ACHN (cell line): ENCODE results near the gene RNF181.

Source experiments
- DNase-seq: peaks from one replicate; pipeline ENCODE4 v3.0.0-alpha.2; 2015
- in situ Hi-C: cut with HindIII; loops from 2 replicates; pipeline ENCODE4 v1.10.0; 2017; ENCODE audit warnings: low sequenced_read_pairs, low pct_ligation_motif_present, low pct_unique_long_range_greater_than_20kb

The RNF181 gene

DNA sequence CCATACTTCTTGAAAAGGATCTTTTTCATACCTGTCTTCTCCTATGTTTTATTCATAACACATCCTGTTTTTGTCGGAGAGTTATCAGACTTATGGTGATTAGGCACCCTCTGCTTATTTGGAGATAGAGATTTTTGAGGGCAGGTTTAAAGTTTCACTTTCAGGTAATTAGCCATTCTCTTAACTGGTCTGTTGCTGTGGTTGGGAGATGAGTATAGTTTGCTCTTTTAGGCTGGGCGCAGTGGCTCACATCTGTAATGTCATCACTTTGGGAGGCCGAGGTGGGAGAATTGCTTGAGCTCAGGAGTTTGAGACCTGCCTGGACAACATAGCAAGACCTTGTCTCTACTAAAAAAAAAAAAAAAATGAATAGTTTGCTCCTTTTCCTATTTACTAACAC lies 47.2 kb downstream of the RNF181 start:
- in situ Hi-C loops: no loop called here
- no peak for DNase-seq

DNA sequence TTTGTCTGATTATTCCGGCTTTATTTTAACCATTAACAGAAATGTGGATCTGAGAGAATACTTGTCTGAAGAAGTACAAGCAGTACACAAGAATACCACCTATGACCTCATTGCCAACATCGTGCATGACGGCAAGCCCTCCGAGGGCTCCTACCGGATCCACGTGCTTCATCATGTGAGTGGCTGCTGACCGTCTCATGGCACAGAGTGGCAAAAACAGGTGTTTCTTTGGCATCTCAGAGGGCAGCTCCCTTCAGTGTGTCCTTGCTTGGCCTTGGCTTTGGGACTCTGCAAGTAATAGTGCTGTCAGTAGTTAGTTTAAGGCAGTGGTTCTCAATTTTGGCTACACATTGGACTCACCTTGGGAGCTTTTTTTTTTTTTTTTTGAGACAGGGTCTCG lies 49.4 kb downstream of the RNF181 start:
- in situ Hi-C loops: no loop called here
- DNase-seq: no peak

DNA sequence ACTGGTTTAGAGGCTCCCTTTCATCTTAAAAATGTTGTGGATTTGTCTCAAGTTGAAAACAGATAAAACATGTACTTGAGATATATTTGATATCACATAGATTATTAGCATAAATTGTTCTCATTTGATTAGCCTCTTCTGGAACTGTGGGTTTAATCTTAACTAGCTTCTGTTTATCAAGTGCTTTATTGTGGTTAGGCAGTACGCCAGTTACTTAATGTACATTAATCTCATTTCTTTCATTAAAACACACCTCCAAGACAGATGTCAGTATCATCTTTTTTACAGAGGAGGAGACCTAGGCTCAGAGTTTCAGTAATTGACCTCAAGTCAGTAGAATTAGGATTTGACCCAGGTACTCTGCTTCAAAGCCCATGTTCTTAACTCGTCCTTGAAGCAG lies 50.6 kb downstream of the RNF181 start:
- in situ Hi-C loops: no loop called here

More for the DNA sequence above, 50.6 kb downstream of the RNF181 start:
- DNase-seq: no peak
